BJ (cell line): ENCODE measurements around the gene ZBTB12. TPM values are rescaled to one million over a fixed set of nuclear protein-coding genes. Genes with fewer than 3 reads are reported as not detected.

Experiments used
- CTCF ChIA-PET: fragments of 350-600 bp; formaldehyde crosslinking; extraction: SDS; loops from one replicate; lab custom pipeline; 2021; ENCODE audit warnings: antibody characterized with exemption, inconsistent platforms; lab: Yijun Ruan, JAX
- POLR2A ChIA-PET: fragments of 300-600 bp; sonication (Branson Sonifier 250); formaldehyde crosslinking; extraction: SDS; loops from one replicate; lab custom pipeline; 2021; ENCODE audit warnings: antibody characterized with exemption; lab: Charles Lee
- DNase-seq: peaks from one replicate; pipeline ENCODE4 v3.0.0-alpha.2; 2011; ENCODE audit warnings: low read depth
- H3K27me3 ChIP-seq: 2 replicates; pipeline ENCODE4 v1.6.0; 2011; ENCODE audit warnings: low read length; ENCODE audit not compliant: control insufficient read depth, insufficient read depth
- H3K36me3 ChIP-seq: 2 replicates; pipeline ENCODE4 v1.5.1; 2011; ENCODE audit warnings: low read length; ENCODE audit not compliant: control insufficient read depth, insufficient read depth
- H3K4me3 ChIP-seq: 2 replicates; pipeline ENCODE4 v1.5.1; 2011; ENCODE audit warnings: low read depth, mild to moderate bottlenecking, control low read depth, low read length
- CTCF ChIP-seq: IDR thresholded peaks from 2 replicates; pipeline ENCODE4 v1.5.1; 2011; ENCODE audit warnings: low read depth, mild to moderate bottlenecking, control low read depth, inconsistent platforms, low read length, moderate library complexity; ENCODE audit not compliant: insufficient read depth
- polyA plus RNA-seq: library from polyadenylated mRNA; depleted of rRNA; stranded (reverse); fragments of >200 nt; gene quantifications from 2 replicates; pipeline ENCODE4 v1.2.3, GENCODE V29; 2011

Gene ZBTB12
- polyA plus RNA-seq, 1 experiment = 2.6 TPM

GRCh38 chr6:31881136-31881859 is 20.6 kb downstream of the ZBTB12 start:
- ChIA-PET CTCF (interaction anchor here (1.2 kb wide), 1 partner anchor 72 kb away, joined by 3 read pairs; no protein-coding TSS in a partner anchor), POLR2A (no interaction called here)
- DNase-seq = no peak
- TF ChIP-seq CTCF = no peak
- Histone ChIP-seq H3K36me3 (peaks cover 29% of the 10 kb centered on the region), H3K27me3 (no peaks in the 10 kb centered on the region), H3K4me3 (no peak overlapping the region)

GRCh38 chr6:31880616-31881015 is 21.3 kb downstream of the ZBTB12 start:
- ChIA-PET POLR2A (no interaction called here), CTCF (interaction anchor here (0.5 to 1.3 kb wide), 2 partner anchors 72 to 74 kb away, joined by 3 read pairs; no protein-coding TSS in a partner anchor)
- no peak for DNase-seq

GRCh38 chr6:31879901-31880300 is 22.0 kb downstream of the ZBTB12 start:
- no peak for DNase-seq
- no peak for TF ChIP-seq CTCF
- Histone ChIP-seq H3K4me3 (no peak overlapping the region), H3K27me3 (no peaks in the 10 kb centered on the region), H3K36me3 (peaks cover 29% of the 10 kb centered on the region)
- CTCF ChIA-PET = interaction anchor here (0.5 to 1.3 kb wide), 2 partner anchors 73 to 75 kb away, joined by 3 read pairs; no protein-coding TSS in a partner anchor
- POLR2A ChIA-PET = no interaction called here

More at GRCh38 chr6:31880616-31881015, 21.3 kb downstream of the ZBTB12 start:
- Histone ChIP-seq H3K27me3 (no peaks in the 10 kb centered on the region), H3K4me3 (no peak overlapping the region), H3K36me3 (peaks cover 29% of the 10 kb centered on the region)
- TF ChIP-seq CTCF = no peak

- TF ChIP-seq CTCF = no peak
- DNase-seq = no peak
- ChIA-PET POLR2A (no interaction called here), CTCF (interaction anchor here (1.0 kb wide), 1 partner anchor 11 kb away, joined by 3 read pairs; no protein-coding TSS in a partner anchor)
- no peaks in the 10 kb centered on the region for H3K27me3 ChIP-seq
- no peak overlapping the region for H3K4me3 ChIP-seq
- peaks cover 23% of the 10 kb centered on the region for H3K36me3 ChIP-seq
These were observed 22.7 kb downstream of the ZBTB12 start for GRCh38 chr6:31879143-31879542.

GRCh38 chr6:31878726-31879125 is 23.2 kb downstream of the ZBTB12 start, which contains the start of gene SLC44A4:
Gene SLC44A4, minus strand, starts transcription at chr6:31878997. Its CDS starts 17 bp downstream, at chr6:31878980.
- TF ChIP-seq CTCF = no peak
- no peak within 1 kb of the TSS for H3K4me3 ChIP-seq
- no peaks in the 10 kb centered on the region for H3K27me3 ChIP-seq
- H3K36me3 ChIP-seq = peaks cover 23% of the 10 kb centered on the region
- no peak for DNase-seq
- POLR2A ChIA-PET = no interaction called here
- CTCF ChIA-PET = interaction anchor here (1.0 kb wide), 1 partner anchor 11 kb away, joined by 3 read pairs; no protein-coding TSS in a partner anchor
